Calu3 (cell line): ENCODE results near the gene ESR2. TPM values are rescaled to one million over a fixed set of nuclear protein-coding genes. Genes with fewer than 3 reads are reported as not detected.

Experiments
- BruUV-seq: library from RNA; stranded (reverse); fragments of 400-500 nt; replicated peaks from 2 replicates; lab custom pipeline; 2021; lab: Mats Ljungman, UMichigan
- CTCF ChIA-PET: fragments of 300-600 bp; sonication (Branson Sonifier 250); formaldehyde crosslinking; loops from one replicate; lab custom pipeline; 2022; ENCODE audit warnings: antibody characterized with exemption; lab: Charles Lee
- DNase-seq: peaks from one replicate; pipeline ENCODE4 v3.0.0; 2022
- H3K27ac Mint-ChIP-seq: one replicate; pipeline ENCODE4 v1.8.0; 2022; ENCODE audit warnings: mixed read lengths; ENCODE audit not compliant: unreplicated experiment
- H3K27me3 Mint-ChIP-seq: one replicate; pipeline ENCODE4 v1.8.0; 2022; ENCODE audit warnings: mixed read lengths; ENCODE audit not compliant: unreplicated experiment
- H3K36me3 Mint-ChIP-seq: one replicate; pipeline ENCODE4 v1.8.0; 2022; ENCODE audit warnings: mild to moderate bottlenecking, moderate library complexity, mixed read lengths; ENCODE audit not compliant: insufficient read depth, unreplicated experiment
- H3K4me1 Mint-ChIP-seq: one replicate; pipeline ENCODE4 v1.8.0; 2022; ENCODE audit warnings: mild to moderate bottlenecking, low read depth, mixed read lengths; ENCODE audit not compliant: unreplicated experiment
- H3K4me3 Mint-ChIP-seq: one replicate; pipeline ENCODE4 v1.8.0; 2022; ENCODE audit warnings: mild to moderate bottlenecking, low read depth, moderate library complexity, mixed read lengths; ENCODE audit not compliant: unreplicated experiment
- H3K9me3 Mint-ChIP-seq: one replicate; pipeline ENCODE4 v1.8.0; 2022; ENCODE audit warnings: low read depth, mixed read lengths; ENCODE audit not compliant: unreplicated experiment
- intact Hi-C: fragments of 100-400 bp; cut with micrococcal nuclease; formaldehyde crosslinking; loops from one replicate; pipeline ENCODE4 v1.10.0; 2022; ENCODE audit not compliant: unreplicated experiment
- total RNA-seq: library from RNA; stranded (reverse); gene quantifications from 2 replicates; pipeline ENCODE4 v1.2.3, GENCODE V29; 2022
- TF ChIP-seq, protein P1 (sequence below): fragments of 200-600 bp; IDR thresholded peaks from one replicate; pipeline ENCODE4 v1.8.0; 2022; ENCODE audit warnings: antibody characterized with exemption; ENCODE audit not compliant: unreplicated experiment

Gene ESR2
- total RNA-seq, 1 experiment from 2014 or later = not detected

DNA sequence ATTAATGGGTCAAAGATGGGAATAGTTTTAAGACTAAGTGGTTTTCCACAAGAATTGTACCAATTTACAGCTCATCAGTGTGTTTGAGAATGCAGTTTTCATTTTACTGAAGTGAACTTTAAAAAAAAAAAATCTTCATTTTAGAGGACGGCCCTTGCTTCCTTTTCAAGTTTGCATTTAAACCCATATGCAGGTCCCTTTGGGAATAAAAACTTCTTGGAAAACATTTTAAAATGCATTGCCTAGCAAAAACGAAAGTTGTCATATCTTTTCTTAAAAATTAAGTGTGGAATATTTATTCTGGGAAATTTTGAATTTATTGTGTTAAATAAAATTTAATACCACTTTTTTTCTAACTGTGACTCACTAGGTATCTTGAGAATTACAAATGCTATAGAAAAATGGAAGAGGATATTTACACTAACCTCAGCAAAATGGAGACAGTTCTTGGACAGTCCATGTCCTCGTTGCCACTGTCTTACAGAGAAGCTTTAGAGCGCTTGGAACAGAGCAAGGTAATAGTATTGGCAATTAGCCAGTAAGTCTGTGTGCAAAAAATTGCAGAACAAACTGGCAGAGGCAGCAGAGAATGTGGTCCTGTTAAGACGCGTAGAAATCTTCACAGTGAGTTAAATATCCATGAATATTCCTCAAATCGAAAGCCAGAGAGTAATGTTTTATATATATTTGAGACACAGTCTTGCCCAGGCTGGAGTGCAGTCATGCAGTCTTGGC, 231.6 kb downstream of the ESR2 start:
- H3K27me3 Mint-ChIP-seq = no peaks in the 10 kb centered on the region
- no TSS peak for BruUV-seq
- H3K4me3 Mint-ChIP-seq = no peak overlapping the region
- H3K9me3 Mint-ChIP-seq = no peaks in the 10 kb centered on the region
- H3K4me1 Mint-ChIP-seq = peaks cover 20% of the 10 kb centered on the region
- TF ChIP-seq, protein P1, sequence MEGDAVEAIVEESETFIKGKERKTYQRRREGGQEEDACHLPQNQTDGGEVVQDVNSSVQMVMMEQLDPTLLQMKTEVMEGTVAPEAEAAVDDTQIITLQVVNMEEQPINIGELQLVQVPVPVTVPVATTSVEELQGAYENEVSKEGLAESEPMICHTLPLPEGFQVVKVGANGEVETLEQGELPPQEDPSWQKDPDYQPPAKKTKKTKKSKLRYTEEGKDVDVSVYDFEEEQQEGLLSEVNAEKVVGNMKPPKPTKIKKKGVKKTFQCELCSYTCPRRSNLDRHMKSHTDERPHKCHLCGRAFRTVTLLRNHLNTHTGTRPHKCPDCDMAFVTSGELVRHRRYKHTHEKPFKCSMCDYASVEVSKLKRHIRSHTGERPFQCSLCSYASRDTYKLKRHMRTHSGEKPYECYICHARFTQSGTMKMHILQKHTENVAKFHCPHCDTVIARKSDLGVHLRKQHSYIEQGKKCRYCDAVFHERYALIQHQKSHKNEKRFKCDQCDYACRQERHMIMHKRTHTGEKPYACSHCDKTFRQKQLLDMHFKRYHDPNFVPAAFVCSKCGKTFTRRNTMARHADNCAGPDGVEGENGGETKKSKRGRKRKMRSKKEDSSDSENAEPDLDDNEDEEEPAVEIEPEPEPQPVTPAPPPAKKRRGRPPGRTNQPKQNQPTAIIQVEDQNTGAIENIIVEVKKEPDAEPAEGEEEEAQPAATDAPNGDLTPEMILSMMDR = no peak
- CTCF ChIA-PET = no interaction called here
- peaks cover 23% of the 10 kb centered on the region for H3K36me3 Mint-ChIP-seq
- intact Hi-C loops = loop anchor here (5.0 kb wide), 2 partner anchors 50 to 240 kb away; no protein-coding TSS in a partner anchor
- DNase-seq = no peak
- no peak overlapping the region for H3K27ac Mint-ChIP-seq

DNA sequence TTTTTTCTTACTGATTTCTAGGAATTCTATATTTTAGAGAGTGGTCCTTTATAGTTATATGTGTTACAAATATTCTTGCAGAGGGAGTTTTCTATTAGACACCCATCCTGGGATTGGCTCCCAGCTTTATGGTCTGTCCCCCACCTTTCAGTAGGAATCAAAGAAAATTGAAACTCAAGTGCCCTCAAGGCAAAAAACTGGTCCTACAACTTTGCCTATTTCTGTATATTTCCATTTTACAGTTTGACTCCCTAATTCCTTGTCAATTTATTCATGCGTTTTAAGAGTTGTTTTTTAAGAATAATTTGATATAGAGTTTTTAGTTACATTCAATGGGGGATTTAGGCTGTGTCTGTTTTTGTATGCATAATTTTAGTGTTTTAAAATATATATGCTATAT, 232.5 kb downstream of the ESR2 start:
- H3K4me1 Mint-ChIP-seq = peaks cover 20% of the 10 kb centered on the region
- TF ChIP-seq, protein P1 = no peak

DNA sequence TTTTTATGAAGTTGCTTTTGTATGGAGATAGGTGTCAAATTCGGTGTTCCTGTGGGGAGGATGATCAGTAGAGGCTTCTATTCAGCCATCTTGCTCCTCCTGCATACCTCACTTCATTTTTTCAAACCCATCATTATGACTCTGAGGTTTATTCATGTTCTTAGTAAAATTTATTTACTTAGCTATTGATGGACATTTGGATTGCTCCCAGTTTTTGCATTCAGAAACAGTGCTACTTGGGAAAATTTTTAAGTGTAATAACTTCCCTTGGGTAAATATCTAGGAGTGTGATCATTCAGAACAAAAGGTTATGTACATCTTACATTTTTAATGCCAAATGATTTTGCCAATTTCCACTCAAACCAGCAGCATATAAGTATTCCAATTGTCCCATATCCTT, 233.1 kb downstream of the ESR2 start:
- H3K27ac Mint-ChIP-seq = no peak overlapping the region
- CTCF ChIA-PET = no interaction called here
- no peaks in the 10 kb centered on the region for H3K9me3 Mint-ChIP-seq
- no peak overlapping the region for H3K4me3 Mint-ChIP-seq
- intact Hi-C loops = loop anchor here (5.0 kb wide), 2 partner anchors 51 to 241 kb away; no protein-coding TSS in a partner anchor
- no peak for DNase-seq
- H3K4me1 Mint-ChIP-seq = peaks cover 20% of the 10 kb centered on the region
- TF ChIP-seq, protein P1 = no peak
- no TSS peak for BruUV-seq
- H3K27me3 Mint-ChIP-seq = no peaks in the 10 kb centered on the region
- peaks cover 31% of the 10 kb centered on the region for H3K36me3 Mint-ChIP-seq

More for the DNA sequence above, 232.5 kb downstream of the ESR2 start:
- CTCF ChIA-PET = no interaction called here
- no peak for DNase-seq
- Mint-ChIP-seq H3K27ac (no peak overlapping the region), H3K36me3 (peaks cover 28% of the 10 kb centered on the region), H3K27me3 (no peaks in the 10 kb centered on the region), H3K4me3 (no peak overlapping the region), H3K9me3 (no peaks in the 10 kb centered on the region)
- BruUV-seq = no TSS peak
- intact Hi-C loops = loop anchor here (5.0 kb wide), 2 partner anchors 51 to 241 kb away; no protein-coding TSS in a partner anchor

DNA sequence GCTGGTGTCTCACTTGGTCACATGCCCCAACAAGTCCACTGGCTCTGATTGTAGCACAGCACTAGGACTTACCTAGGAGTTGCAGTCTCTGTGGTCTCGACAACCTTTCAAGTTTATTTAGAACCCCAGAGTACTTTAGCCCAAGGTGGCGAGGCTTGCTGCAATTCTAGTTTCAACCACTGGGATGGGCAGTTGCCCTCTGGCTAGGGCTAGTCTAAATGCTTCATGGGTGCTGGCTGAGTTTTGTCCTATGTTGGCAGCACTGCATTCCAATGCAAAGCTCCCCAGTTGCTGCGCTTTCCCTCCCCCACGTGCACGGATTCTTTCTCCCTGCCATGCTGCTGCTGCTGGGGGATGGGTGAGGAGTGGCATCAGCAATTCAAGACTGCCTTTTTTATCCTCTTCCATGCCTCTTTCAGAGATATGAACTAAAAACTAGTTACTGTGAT, 233.5 kb downstream of the ESR2 start:
- Mint-ChIP-seq H3K9me3 (no peaks in the 10 kb centered on the region), H3K27me3 (no peaks in the 10 kb centered on the region), H3K4me1 (peaks cover 20% of the 10 kb centered on the region), H3K27ac (no peak overlapping the region), H3K4me3 (no peak overlapping the region), H3K36me3 (peaks cover 31% of the 10 kb centered on the region)
- TF ChIP-seq, protein P1 = no peak
- intact Hi-C loops = loop anchor here (5.0 kb wide), 2 partner anchors 52 to 242 kb away; no protein-coding TSS in a partner anchor
- BruUV-seq = no TSS peak
- CTCF ChIA-PET = no interaction called here
- peak; percentile 34 for DNase-seq
